CD4-positive, alpha-beta T cell treated with Interleukin-12 subunit alpha and Interleukin-12 subunit beta, for 1 hour (primary cell): Measurements from ENCODE around the gene ATG7.
"Not testable (repeated sequence)": the region's sequence is repeated elsewhere in the genome, so short reads cannot be mapped to it uniquely, and the experiment has no call there.

ENCODE experiments used
- DNase-seq: peaks from one replicate; pipeline ENCODE4 v3.0.0-alpha.2; 2020

The ATG7 gene

DNA sequence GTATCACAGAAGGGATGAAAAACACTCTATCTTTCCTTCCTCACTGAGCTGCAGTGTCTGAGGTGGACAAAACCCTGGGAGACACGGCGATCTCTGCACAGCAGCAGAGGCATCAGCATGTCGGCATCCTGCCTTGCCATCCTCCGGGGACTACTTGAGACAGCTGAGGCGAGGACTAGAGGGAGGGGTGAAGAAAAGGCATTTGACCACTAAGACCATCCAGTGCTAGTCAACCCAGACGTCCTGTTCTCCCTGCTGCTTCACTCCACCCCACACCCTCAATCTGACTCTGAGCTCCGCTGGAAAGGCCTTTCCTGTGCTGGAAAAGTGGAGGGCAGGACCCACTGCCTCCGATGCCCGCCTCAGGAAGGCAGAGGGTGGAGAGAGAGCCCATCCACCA, 304.3 kb downstream of the ATG7 start:
- no peak for DNase-seq

DNA sequence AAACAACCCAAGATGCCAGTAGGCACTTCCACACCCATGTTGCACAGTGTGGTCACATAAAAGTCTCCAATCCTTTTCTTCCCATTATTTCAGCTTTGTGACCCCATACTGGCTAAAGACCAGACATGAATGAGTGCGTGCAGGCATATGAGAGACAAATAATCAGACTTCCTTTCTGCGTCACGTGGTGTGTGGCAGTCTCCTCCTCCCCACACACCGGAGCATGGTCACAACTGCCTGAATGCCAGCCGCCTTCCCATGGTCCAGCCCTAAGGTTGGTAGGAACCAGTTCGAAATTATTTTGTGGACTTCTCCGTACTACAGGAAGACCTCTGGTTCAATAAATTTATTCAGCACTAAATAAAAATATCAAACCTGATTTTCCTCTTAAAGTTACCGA, 306.0 kb downstream of the ATG7 start:
- no peak for DNase-seq

DNA sequence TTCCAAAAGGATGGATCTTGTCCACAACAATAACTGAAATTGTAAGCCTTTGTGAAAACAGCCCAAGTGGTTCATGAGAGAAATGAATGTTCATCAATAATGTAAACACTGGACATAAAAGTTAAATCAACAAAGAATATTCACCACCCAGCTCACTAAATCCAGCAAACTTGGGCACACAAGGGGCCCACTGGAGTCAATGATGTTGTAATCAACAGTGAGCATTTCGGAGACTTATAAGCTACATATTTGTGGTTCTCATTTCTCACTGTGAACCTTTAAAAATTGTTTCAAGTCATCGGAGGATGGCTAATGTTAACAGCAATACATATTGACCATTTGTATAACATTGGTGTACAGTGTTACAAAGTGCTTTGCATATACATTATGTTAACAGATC, 308.4 kb downstream of the ATG7 start:
- DNase-seq: no peak

DNA sequence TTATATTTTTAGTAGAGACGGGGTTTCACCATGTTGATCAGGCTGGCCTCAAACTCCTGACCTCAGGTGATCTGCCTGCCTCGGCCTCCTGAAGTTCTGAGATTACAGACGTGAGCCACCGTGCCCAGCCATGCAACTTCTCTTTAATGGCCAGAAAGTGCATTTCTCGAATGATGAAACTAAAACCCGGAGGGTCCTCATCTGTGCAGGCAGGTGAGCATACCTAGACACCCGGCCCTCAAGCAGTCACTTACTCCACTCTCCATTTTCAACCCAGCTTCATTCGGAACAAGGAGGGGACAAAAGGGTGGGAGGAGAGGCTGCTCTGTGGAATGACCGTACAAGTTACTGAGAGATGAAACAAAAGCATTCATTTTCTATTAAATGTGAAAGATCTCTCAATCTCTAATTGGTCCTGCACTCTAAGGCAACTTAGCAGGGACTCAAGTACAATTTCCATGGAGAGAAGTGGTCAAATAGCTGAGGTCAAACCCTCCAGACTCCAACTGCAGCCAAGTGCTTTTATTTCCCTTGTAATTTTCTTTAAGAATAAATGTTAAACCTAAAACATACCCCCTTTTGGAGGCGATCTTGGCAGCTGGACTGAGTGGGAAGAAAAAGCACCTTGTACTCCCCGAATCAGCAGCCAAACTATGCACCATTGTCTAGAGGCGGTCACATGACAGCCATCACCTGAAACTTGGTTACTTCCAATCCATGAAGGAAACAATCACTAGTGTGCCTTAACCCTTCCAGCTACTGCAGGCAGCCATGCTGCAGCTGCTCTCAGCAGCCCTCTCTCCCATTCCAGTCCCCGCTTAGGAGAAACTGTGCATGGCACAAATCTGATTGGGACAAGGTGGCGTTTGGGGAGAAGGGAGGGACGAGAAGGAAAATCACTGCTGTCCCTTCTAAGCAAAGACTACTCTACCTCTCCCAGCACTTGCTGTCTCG, 309.3 kb downstream of the ATG7 start:
- DNase-seq: no peak

DNA sequence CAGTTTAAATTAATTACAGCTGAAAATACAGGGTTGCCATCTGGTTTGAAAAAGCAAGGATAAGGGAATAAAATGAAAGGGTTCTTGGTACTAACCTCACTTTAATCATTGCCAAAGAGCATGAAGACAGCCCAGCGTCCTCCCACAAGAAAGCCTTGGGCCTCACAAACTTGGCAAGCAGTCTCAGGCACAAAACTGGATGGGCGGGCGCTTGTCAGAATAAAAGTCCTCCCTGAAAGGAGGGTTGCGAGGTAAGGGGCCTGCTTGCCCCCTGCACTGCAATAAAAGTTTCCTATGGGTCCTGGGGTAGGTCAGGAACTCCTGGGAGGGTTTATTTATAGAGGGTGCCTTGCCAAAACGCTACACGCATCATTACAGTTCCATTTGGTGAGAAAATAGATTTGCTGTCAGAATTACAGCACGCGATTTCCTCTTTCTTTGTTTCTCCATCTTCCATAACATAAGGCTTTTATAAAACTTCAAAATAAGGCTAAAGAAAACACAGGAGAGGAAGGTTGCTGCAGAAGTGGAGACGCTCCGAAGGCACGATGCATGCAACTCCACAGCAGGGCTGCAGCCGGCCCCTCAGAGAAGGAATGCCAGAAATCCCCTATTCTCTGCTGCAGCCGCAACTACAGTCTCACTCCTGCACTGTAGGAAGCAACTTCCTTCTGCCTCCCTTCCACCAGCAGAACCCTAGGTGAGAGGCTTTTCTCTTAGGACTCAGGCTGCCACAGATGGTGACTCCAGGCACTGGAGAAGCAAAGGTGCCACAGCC, 310.2 kb downstream of the ATG7 start:
- DNase-seq: no peak

DNA sequence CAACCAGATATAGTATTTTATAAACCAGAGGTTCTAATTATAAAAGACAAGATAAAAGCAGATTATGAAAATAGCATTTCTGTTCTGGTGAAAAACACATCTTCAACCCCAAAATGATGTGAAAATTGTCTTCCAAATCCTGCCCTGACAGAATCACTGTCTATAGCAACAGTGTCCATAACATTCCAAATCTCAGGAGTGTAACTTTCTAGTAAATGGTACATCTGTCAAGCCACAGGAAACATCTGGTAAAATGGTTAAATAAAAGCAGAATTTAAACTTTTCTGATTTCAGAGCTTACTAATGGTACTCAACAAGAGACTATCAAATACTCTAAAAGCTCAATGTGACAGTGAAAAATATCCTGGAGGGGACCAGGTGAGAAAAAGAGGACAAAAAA, 311.0 kb downstream of the ATG7 start:
- DNase-seq: no peak

DNA sequence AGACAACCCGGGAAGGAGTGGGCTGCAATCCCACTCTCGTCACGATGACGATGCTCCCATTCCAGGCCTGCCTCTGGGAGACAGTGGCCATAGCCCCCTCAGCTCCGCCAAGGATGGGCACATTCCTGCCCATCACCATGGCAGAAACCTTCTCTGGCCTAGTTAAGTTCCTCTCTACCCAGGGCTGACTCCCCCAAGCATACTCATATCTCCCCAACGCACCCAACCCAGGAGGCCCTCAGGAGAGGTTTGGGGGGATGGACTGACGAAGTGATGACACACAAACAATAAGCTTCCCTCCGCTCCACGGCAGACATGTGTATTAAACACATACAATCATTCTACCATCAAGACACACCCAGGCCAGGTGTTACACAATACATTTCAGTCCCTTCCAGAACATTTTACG, 311.4 kb downstream of the ATG7 start:
- DNase-seq: no peak

DNA sequence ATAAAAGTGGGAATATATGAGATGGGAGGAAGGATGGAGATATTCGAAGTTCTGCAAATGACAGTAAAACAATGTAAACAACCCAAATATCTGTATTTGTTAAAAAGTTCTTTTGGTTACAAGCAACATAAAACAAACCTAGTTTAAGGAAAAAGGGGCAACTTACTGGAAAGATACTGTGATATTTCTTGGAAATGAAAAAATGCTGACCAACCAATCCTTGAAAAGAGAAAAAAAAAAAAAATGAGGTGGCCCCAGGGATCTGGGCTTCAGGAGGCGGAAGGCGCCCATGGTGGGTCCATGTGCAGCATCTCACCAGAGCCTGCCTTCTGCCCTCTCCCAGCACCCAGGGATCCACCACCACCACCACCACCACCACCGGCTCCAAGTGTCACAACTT, 312.4 kb downstream of the ATG7 start:
- DNase-seq: no peak

DNA sequence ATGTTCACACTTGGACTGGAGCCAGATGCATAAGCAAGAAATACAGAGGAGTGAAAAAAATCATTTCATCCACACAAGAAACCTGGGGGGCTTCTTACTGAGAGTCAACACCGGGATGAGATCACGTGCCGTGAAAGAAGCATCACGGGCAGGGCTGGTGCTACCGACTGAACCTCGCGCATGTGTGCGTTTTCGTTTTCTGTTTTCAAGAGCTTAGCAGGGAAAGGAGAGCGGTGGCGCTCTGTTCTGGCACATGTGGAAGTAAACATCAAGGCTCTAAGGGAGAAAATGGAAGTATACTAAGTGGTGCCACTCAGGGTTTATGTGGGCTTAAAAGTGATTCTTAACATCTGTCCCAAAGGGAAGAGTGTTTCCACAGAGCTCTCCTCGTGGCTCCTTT, 315.6 kb downstream of the ATG7 start:
- no peak for DNase-seq

DNA sequence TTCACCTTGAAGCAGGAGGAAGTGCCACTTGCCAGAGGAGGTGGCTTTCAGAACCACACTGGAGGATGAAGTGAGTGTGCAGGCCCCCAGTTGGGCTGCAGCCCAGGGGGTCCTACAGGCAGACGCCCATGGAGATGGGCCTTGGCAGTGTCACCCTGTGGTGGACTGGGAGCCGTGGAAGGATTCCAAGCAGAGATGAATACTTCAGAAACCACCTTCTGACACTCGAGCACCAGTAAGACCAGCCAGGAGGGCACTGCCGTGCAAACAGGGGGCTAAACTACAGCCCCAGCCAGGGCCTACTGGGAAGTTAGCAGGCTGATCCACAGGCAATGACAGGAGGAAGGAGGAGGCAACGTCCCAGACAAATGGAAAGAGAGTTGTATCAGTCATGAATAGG, 316.1 kb downstream of the ATG7 start:
- DNase-seq: no peak

DNA sequence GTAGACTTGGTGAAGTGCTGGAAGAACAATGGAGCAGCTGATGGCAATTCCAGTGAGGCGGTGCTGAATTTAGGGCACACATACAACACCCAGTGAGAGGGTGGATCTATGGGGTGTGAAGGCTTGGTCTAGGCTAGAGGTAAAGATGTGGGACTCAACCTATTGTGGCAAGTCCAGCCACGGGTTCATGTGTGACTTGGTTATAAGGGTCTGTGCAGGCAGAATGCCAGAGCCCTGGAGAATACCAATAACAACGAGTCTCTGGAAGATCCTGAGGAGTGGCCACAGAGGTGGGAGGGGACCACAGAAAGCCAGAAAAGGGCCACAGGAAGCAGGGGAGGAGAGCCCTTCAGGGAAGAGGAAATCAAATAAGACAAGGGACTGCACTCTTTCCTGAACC, 316.6 kb downstream of the ATG7 start:
- DNase-seq: no peak

DNA sequence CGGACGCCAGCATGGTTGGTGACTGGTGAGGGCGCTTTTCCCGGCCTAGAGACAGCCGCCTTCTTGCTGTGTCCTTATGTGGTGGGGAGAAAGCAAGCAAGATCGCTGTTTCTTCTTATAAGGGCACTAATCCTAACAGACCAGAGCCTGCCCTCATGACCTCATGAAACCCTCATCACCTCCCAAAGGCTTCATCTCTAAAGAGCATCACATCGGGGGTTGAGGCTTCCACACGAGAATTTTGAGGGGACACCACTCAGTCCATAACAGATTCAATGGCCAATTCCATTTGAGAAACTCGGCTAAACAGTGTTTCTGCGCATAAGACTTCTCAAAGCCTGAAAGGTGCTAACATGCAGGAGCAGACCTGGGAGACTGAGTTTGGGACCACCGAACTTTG, 317.5 kb downstream of the ATG7 start:
- no peak for DNase-seq

DNA sequence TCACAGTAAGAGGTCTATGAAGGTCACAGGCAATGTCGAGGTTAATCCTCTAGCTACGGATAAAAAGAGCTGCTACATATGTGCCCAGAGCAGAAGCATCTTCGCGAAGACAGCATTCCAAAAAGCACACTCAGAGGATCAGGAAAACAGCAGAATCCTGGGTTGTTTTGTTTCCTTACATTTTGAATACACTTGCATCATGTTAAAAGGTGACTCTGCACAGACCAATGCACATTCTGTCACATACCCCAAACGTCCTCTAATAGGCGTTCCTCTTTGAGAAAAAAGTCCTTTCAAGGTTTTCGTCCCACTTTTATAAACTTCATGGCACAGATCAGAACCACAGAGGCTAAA, 318.8 kb downstream of the ATG7 start:
- no peak for DNase-seq

DNA sequence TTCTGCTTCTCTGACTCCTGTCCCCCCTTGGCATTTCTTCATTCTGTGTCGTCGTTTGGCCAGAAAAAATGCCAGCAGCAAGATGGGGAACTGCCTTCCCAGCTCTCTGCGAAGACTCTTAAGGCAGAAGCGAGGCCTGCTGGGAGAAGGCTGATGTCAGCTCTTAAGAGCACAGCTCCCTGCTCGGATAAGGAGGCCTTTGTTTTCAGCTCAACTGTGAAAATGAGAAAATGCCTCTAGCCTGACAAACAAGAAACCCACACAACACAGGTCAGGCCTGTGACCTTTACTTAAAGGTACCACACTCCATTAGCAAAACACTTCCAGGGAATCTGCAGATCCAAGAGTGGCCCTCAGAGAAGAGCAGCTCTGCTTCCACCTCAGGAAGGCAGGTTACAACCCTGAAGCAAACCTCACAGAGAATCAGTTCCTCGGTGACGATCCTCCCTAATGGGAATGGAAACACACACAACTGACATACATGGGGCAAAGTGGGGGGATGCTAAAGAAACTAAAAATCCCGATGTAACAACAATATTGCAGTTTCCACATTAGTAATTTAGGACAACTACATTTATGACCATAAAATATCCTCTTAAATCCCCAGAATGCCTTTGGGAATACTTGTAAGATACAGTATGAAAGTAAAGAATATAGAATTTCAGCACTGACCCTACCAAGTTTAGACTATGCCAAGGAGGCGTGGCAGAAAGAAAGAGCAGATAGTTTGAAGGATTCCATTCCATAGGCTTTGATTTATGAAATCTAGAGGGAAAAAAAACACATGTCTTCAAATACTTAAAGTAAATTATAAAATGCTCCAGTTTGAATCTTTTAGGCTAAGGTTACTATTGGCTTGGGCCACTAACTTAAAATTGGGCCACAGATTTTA, 319.4 kb downstream of the ATG7 start:
- no peak for DNase-seq

DNA sequence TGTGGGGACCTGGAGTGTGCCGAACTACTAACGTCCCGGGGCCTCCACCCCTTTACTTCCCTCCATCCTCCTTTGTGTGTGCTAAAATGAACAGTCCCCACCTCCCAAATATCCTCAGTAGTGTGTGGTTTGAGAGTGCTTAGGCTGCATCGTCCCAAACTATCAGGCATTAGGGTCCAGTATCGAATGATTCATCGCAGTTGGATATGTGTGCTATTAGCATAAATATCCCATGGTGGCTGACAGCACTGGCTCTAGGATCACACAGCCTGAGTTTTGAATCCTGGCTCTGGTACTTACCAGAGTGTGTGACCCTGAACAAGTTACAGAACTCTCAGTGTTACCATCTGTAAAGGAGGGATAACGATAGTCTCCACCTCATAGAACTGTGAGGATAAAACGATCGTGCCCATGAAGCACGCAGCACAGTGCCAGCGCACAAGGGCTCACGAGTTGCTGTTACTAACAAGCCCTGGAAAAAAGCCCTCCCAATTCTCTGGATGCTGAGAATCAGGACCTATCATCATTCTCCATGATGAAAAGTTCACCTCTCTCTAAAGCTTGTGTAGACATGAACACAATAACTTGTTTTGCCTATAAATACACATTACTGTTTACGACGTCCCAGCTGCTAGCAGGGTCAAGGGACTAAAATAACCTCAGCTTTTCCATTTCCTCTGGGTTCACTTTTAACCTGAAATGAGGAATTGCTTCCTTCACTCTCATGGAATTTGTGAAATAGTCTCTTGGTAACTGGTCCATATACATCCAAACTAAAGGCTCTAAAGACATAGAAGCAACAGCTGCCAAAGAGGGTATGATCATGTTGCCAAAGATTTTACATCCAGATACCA, 320.5 kb downstream of the ATG7 start:
- DNase-seq: no peak

DNA sequence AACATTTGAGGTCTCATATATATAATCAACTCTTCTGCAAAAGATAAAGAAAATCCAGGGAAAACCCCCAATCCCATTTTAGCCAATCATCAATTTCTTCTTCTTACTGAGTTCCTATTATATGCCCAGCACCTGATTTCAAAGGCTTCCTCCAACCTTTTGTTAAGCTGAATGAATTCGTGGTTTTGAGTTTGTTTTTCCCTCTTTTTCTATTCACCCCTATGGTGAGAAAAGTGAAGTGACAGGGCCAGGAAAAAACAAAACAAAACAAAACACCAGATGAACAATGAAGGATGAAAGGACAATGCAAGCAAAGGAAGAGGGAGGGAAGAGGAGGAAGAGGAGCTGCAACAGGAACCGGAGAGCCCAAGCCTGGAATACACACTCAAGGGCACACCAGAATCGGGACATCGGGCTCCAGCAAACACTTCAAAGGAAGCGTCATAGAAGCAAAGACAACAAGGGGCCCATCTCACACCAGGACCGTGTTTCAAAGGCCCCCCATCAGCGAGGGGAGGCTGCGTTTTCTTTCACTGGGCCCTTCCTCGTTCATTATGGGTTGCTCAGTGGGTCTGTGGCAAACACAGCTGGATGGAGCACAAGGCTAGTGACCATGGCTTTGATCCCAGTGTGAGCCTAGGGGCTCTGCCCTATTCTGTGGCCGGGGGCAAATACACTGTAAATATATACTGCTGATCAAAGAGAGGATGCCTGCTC, 321.3 kb downstream of the ATG7 start:
- DNase-seq: no peak

DNA sequence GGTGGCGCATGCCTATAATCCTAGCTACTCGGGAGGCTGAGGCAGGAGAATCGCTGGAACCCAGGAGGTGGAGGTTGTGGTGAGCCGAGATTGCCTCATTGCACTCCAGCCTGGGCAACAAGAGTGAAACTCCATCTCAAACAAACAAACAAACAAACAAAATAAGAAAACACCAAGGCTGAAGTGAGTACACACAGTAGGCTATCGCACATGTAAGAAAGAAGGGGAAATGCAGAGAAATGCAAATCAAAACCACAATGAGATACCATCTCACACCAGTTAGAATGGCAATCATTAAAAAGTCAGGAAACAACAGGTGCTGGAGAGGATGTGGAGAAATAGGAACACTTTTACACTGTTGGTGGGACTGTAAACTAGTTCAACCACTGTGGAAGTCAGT, 322.8 kb downstream of the ATG7 start:
- not testable (repeated sequence) for DNase-seq

DNA sequence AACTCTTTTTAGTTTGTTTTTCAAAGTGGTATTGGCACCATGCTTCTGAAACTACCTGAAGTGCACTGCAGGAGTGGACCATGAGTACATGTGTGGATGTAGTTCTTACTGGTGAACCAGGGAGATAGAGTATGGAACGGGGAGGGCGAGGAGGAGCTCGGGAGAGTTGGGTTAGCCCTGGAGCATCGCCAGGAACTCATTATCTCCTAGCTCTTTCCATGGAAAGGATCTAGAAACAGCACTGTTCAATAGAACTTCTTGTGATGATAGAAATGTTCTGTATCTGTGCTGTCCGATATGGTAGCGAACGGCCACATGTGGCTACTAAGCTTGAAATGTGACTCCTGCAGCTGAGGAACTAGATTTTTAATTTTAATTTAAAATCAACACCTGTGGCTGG, 324.2 kb downstream of the ATG7 start:
- no peak for DNase-seq

DNA sequence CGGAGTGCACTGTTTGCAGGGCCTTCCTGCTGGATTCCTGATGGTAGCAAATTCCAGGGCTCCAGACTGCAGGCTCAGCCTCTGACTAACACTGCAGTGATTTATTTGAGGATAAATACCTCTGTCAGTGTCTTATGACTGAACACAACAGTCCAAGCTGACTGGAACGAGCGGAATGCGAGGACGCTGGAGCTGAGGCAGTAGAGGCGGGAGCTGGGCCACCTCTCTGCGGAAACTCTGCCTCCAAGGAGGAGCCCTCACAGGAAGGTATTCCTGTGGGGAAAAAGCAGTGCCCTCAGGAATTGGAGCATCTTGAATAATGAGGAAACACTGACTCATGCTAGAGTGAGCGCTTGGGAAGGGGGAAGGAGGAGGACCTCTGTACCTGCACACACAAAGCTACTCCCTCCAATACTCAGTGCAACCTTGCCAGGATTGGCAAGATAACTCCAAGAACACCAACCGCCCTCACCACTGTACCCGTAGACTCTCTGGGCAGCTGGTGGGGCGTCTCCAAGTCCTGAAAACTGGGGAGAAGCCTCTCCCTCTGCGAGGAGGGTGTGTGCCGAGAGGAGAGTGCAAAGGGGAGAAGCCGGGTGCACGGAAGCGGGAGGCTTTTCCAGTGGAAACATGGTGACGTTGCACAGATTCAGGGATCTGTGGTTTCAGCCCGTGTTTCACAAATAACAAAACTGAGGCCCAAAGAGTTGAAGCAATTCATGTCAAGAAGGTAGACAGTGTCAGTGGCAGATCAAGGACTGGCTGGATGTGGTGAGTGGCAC, 328.5 kb downstream of the ATG7 start:
- DNase-seq: no peak

DNA sequence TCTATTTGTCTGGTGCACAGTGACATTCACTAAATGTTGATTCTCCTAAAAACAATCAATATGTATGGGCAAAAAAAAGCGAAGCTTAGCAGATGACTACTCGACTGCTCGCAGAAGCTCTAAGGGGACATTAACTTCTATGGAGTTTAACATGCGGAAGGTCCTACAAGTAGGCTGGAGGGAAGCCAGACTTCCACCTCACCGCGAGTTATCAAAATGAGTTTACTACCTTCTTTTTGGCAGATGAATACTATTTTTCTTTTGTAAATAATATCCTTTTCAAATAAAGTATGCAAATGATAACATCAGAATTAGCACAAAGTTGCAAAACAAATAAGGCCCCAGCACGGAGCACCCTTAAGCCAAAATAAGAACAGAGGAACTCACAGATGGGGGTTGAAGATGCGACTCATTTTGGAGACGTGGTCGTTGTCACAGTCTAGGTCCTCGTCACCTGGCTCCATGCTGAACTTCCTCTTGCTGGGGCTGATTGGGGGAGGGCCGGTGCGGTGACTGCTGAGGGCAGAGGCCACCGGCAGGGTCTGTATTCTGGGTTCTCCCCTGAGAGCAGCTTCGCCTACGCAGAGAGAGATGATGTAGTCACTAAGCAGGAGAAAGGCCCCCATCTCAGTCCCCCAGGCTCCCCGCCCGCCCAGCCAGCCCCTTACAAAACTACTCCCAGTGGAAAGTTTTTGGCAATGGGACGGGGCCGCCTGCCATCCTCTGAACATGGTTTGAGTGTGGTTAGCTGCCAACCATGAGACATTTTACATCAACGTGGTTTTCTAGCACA, 329.4 kb downstream of the ATG7 start:
- DNase-seq: no peak
